Stomach smooth muscle (tissue), 2 donors: ENCODE measurements around the gene RHOH.
"Not testable (repeated sequence)": the region's sequence is repeated elsewhere in the genome, so short reads cannot be mapped to it uniquely, and the experiment has no call there.

Experiments
- H3K27ac ChIP-seq: one replicate; pipeline ENCODE4 v1.7.0; 2013; ENCODE audit warnings: mild to moderate bottlenecking, low read length, inconsistent platforms
- H3K27me3 ChIP-seq, 2 donors: one replicate each; pipeline ENCODE4 v1.7.0; 2013; ENCODE audit warnings: low read length in 2 of 2; ENCODE audit not compliant: insufficient read depth in 2 of 2, control insufficient read depth in 1 of 2
- H3K36me3 ChIP-seq, 2 donors: one replicate each; pipeline ENCODE4 v1.7.0; 2013; ENCODE audit warnings: low read length in 2 of 2; ENCODE audit not compliant: control insufficient read depth in 2 of 2, insufficient read depth in 2 of 2
- H3K4me1 ChIP-seq: one replicate; pipeline ENCODE4 v1.7.0; 2013; ENCODE audit warnings: low read length; ENCODE audit not compliant: control insufficient read depth, insufficient read depth
- H3K4me3 ChIP-seq, 2 donors: one replicate each; pipeline ENCODE4 v1.7.0; 2013; ENCODE audit warnings: low read length in 2 of 2
- H3K9ac ChIP-seq, 2 donors: one replicate each; pipeline ENCODE4 v1.7.0; 2013; ENCODE audit warnings: low read length in 2 of 2, mild to moderate bottlenecking in 1 of 2
- H3K9me3 ChIP-seq, 2 donors: one replicate each; pipeline ENCODE4 v1.7.0; 2013; ENCODE audit warnings: low read length in 2 of 2; ENCODE audit not compliant: control insufficient read depth in 2 of 2
- donor health status: healthy.
- donor health status: Pancreatic carcinoma.

The RHOH gene

GRCh38 chr4:40283968-40284367 lies 87.1 kb downstream of the RHOH start:
- Histone ChIP-seq H3K27me3 (no peaks in the 10 kb centered on the region), H3K36me3 (no peaks in the 10 kb centered on the region), H3K9ac (no peak overlapping the region), H3K4me3 (no peak overlapping the region), H3K27ac (no peak overlapping the region), H3K4me1 (no peaks in the 10 kb centered on the region), H3K9me3 (no peaks in the 10 kb centered on the region)

GRCh38 chr4:40285692-40286091 lies 88.9 kb downstream of the RHOH start:
- Histone ChIP-seq H3K9me3 (no peaks in the 10 kb centered on the region), H3K4me3 (no peak overlapping the region), H3K9ac (no peak overlapping the region), H3K27ac (no peak overlapping the region), H3K4me1 (no peaks in the 10 kb centered on the region), H3K36me3 (no peaks in the 10 kb centered on the region), H3K27me3 (no peaks in the 10 kb centered on the region)

GRCh38 chr4:40288566-40288965 lies 91.7 kb downstream of the RHOH start:
- Histone ChIP-seq H3K9ac (no peak overlapping the region), H3K9me3 (no peaks in the 10 kb centered on the region), H3K36me3 (no peaks in the 10 kb centered on the region), H3K27ac (no peak overlapping the region), H3K4me3 (no peak overlapping the region), H3K4me1 (no peaks in the 10 kb centered on the region), H3K27me3 (no peaks in the 10 kb centered on the region)

GRCh38 chr4:40289366-40290188 lies 92.7 kb downstream of the RHOH start:
- no peaks in the 10 kb centered on the region for H3K4me1 ChIP-seq
- H3K36me3 ChIP-seq, result no peaks in the 10 kb centered on the region
- no peak overlapping the region for H3K27ac ChIP-seq
- no peak overlapping the region for H3K4me3 ChIP-seq
- H3K9me3 ChIP-seq, result no peaks in the 10 kb centered on the region
- no peaks in the 10 kb centered on the region for H3K27me3 ChIP-seq
- no peak overlapping the region for H3K9ac ChIP-seq

GRCh38 chr4:40290611-40291186 lies 93.9 kb downstream of the RHOH start:
- not testable (repeated sequence) for H3K4me3 ChIP-seq, H3K4me1 ChIP-seq, H3K9me3 ChIP-seq, H3K27me3 ChIP-seq, H3K27ac ChIP-seq, H3K36me3 ChIP-seq, H3K9ac ChIP-seq

- H3K36me3 ChIP-seq, result no peaks in the 10 kb centered on the region
- H3K27ac ChIP-seq, result no peak overlapping the region
- H3K9me3 ChIP-seq, result peaks cover 0 to 4% of the 10 kb centered on the region in 2 donors
- no peaks in the 10 kb centered on the region for H3K4me1 ChIP-seq
- H3K9ac ChIP-seq, result no peak overlapping the region
- no peaks in the 10 kb centered on the region for H3K27me3 ChIP-seq
- no peak overlapping the region for H3K4me3 ChIP-seq
Observed at GRCh38 chr4:40292313-40292759, 95.5 kb downstream of the RHOH start.

- Histone ChIP-seq H3K9ac (no peak overlapping the region), H3K4me1 (no peaks in the 10 kb centered on the region), H3K27ac (no peak overlapping the region), H3K36me3 (no peaks in the 10 kb centered on the region), H3K4me3 (no peak overlapping the region), H3K27me3 (peaks cover 0 to 2% of the 10 kb centered on the region in 2 donors), H3K9me3 (peaks cover 0 to 4% of the 10 kb centered on the region in 2 donors)
Observed at GRCh38 chr4:40294339-40294738, 97.5 kb downstream of the RHOH start.

- not testable (repeated sequence) for H3K9me3 ChIP-seq, H3K9ac ChIP-seq, H3K36me3 ChIP-seq, H3K4me3 ChIP-seq, H3K4me1 ChIP-seq, H3K27me3 ChIP-seq, H3K27ac ChIP-seq
Observed at GRCh38 chr4:40295030-40295429, 98.2 kb downstream of the RHOH start.

- H3K4me3 ChIP-seq, result no peak overlapping the region
- H3K36me3 ChIP-seq, result no peaks in the 10 kb centered on the region
- H3K9me3 ChIP-seq, result peaks cover 0 to 4% of the 10 kb centered on the region in 2 donors
- H3K27ac ChIP-seq, result no peak overlapping the region
- H3K4me1 ChIP-seq, result no peaks in the 10 kb centered on the region
- H3K27me3 ChIP-seq, result peaks cover 0 to 2% of the 10 kb centered on the region in 2 donors
- no peak overlapping the region for H3K9ac ChIP-seq
Observed at GRCh38 chr4:40295572-40295971, 98.7 kb downstream of the RHOH start.
